Endothelial cell of umbilical vein (primary cell): ENCODE data around the gene CSNK1G1.

Source experiments
- MYC ChIP-seq: IDR thresholded peaks from one replicate; pipeline ENCODE4 v1.6.1; 2011; ENCODE audit warnings: mild to moderate bottlenecking, low read depth, low read length
- POLR2A ChIP-seq: IDR thresholded peaks from 2 replicates; pipeline ENCODE4 v1.6.1; 2012; ENCODE audit warnings: low read depth, mild to moderate bottlenecking, control low read depth, low read length
- TF ChIP-seq, protein P1 (sequence below), 2 donors: IDR thresholded peaks; 1 replicate in 1 of 2; 2 replicates in 1 of 2; pipeline ENCODE4 v1.5.1; 2011; ENCODE audit warnings: low read length in 2 of 2, mild to moderate bottlenecking in 2 of 2, moderate library complexity in 2 of 2, control low read depth in 1 of 2, inconsistent platforms in 1 of 2, low read depth in 1 of 2; ENCODE audit not compliant: insufficient read depth in 1 of 2; ENCODE audit errors: extremely low read depth in 1 of 2

DNA sequence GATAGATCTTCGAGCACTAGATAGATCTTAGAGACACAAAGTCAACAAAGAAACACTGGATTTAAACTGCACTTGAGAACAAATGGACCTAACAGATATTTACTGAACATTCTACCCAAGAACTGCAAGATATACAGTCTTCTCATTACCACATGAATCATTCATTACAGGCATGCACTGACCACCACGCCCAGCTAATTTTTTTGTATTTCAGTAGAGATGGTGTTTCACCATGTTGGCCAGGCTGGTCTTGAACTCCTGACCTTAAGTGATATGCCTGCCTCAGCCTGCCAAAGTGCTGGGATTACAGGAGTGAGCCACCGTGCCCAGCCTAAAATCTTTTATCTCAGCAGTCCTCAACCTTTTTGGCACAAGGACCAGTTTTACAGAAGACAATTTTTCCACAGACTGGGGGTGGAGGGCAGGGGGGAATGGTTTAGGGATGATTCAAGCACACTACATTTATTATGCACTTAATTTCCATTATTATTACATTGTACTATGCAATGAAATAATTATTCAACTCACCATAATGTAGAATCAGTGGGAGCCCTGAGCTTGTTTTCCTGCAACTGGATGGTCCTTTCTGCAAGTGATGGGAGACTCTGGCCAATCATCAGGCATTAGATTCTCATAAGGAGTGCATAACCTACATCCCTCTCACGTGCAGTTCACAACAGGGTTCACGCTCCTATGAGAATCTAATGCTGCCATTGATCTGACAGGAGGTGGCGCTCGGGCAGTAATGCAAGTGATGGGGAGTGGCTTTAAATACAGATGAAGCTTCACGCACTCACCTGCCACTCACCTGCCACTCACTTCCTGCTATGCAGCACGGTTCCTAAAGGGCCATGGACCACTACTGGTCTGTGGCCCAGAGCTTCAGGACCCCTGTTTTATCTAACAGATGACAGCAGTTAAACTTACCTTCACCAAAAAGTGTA, 21.7 kb downstream of the CSNK1G1 start:
- TF ChIP-seq, protein P1, sequence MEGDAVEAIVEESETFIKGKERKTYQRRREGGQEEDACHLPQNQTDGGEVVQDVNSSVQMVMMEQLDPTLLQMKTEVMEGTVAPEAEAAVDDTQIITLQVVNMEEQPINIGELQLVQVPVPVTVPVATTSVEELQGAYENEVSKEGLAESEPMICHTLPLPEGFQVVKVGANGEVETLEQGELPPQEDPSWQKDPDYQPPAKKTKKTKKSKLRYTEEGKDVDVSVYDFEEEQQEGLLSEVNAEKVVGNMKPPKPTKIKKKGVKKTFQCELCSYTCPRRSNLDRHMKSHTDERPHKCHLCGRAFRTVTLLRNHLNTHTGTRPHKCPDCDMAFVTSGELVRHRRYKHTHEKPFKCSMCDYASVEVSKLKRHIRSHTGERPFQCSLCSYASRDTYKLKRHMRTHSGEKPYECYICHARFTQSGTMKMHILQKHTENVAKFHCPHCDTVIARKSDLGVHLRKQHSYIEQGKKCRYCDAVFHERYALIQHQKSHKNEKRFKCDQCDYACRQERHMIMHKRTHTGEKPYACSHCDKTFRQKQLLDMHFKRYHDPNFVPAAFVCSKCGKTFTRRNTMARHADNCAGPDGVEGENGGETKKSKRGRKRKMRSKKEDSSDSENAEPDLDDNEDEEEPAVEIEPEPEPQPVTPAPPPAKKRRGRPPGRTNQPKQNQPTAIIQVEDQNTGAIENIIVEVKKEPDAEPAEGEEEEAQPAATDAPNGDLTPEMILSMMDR (IDR thresholded peaks at IDR 0.05; ENCODE audit: extremely low read depth in 1 of 2, insufficient read depth in 1 of 2, low read depth in 1 of 2, low read length in 2 of 2), result no peak
- TF ChIP-seq POLR2A (no peak), MYC (no peak)
